Activated naive CD8-positive, alpha-beta T cell (primary cell): ENCODE data around the gene TMEM144.

Source experiments
- H3K27ac Mint-ChIP-seq: one replicate; pipeline ENCODE4 v1.8.0; 2021; ENCODE audit warnings: mixed read lengths
- H3K27me3 Mint-ChIP-seq: one replicate; pipeline ENCODE4 v1.8.0; 2021; ENCODE audit warnings: mixed read lengths
- H3K36me3 Mint-ChIP-seq: one replicate; pipeline ENCODE4 v1.8.0; 2021; ENCODE audit warnings: mixed read lengths
- H3K4me1 Mint-ChIP-seq: one replicate; pipeline ENCODE4 v1.8.0; 2021; ENCODE audit warnings: low read depth, mixed read lengths
- H3K4me3 Mint-ChIP-seq: one replicate; pipeline ENCODE4 v1.8.0; 2021; ENCODE audit warnings: mild to moderate bottlenecking, mixed read lengths
- H3K9me3 Mint-ChIP-seq: one replicate; pipeline ENCODE4 v1.8.0; 2021; ENCODE audit warnings: low read depth, mixed read lengths

The TMEM144 gene

DNA sequence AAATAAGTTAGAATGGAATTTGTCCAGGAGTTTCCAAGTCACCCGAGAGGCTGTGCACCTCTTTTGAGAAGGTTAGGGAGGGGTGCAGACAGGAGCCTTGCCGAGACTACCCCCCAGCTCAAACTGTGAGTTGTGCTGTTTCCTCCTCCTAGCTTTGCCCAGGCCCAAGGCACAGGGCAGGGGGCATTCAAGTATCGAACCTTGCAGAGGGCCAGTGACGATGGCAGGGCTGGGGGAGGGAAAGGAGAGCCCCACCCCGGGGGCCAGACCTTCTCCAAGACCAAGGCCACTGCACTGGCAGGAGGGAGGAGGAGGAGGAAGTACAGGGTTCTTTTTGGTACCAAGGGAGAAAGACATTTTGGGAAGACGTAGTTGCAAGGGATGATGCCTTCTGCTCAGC is 80.6 kb downstream of the TMEM144 start:
- Mint-ChIP-seq H3K27me3 (peaks cover 1% of the 10 kb centered on the region), H3K4me3 (no peak overlapping the region), H3K27ac (no peak overlapping the region), H3K9me3 (peaks cover 3% of the 10 kb centered on the region), H3K4me1 (no peaks in the 10 kb centered on the region), H3K36me3 (no peaks in the 10 kb centered on the region)

DNA sequence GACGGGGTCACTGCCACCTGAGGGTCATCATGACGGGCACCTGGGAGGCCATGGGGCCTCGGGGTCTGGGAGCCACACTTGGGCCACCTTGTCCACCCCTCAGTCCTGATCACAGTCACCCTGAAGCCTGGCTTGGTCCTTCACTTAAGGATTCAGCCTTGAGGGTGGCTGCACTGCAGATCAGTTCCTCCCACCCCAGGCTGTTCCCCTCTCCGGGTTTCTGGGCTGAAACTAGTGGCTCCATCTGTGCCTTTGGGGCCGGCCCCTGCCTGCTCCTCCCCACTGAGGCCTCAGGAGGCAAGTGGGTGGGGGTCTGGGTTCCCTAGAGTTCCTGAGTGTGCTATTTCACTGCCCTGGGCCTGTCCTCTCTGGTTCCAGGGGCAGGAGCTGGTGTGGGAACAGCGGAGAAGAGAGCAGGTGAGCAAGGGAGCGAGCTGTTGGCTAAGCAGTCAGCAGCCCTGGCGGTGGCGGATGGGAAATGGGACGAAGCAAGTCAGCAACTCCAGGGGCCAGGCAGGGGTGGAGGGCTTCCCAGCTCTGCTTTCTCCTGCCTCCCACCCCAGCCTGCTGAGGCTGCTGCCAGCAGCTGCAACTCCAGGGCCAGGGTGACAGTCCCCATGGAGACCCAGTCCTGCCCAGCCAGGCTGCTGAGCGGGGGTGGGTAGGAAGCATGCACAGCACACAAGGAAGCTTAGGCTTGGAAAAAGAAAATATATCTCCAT is 81.2 kb downstream of the TMEM144 start:
- no peaks in the 10 kb centered on the region for H3K36me3 Mint-ChIP-seq
- peaks cover 3% of the 10 kb centered on the region for H3K9me3 Mint-ChIP-seq
- H3K27me3 Mint-ChIP-seq, result peaks cover 1% of the 10 kb centered on the region
- no peaks in the 10 kb centered on the region for H3K4me1 Mint-ChIP-seq
- H3K4me3 Mint-ChIP-seq, result no peak overlapping the region
- H3K27ac Mint-ChIP-seq, result no peak overlapping the region

DNA sequence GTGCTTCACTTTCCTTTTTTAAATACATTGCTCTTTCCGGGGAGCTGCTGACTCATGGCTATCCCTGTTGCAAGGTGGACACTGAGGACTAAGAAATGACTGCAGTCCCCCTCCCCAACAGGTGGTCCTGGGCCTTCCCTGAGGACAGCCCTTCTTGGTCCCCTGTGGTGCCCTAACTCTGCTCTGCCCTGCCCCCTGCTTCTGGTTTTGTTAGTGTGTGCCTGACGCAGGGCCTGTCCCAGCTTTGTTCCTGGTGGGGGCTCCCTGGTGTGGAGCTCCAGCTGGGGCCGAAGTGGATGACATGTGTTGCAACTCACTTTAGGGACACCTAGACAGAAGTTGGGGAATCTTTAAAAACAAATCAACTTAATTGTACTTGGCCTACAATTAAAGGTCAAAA is 81.9 kb downstream of the TMEM144 start:
- Mint-ChIP-seq H3K27ac (no peak overlapping the region), H3K27me3 (peaks cover 1% of the 10 kb centered on the region), H3K4me3 (no peak overlapping the region), H3K9me3 (peaks cover 3% of the 10 kb centered on the region), H3K4me1 (no peaks in the 10 kb centered on the region), H3K36me3 (no peaks in the 10 kb centered on the region)

DNA sequence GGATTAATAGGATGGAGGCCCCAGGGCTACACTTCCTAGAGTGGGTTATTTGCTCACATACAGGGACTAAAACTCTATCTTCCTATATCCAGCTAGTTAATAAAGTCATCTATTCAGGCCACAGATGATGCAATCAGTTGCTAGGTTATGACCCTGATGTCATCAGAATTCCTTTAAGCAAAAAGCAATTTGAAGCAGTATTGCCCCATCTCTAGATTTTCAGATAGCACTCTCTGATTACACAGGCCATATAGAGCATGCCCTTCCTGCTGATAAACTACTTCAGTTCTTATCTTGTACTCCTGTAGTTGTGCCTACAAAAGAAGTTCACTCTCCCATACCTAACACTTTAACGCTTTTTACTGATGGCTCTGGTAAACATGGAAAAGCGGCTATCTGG is 84.8 kb downstream of the TMEM144 start:
- H3K4me3 Mint-ChIP-seq, result no peak overlapping the region
- no peak overlapping the region for H3K27ac Mint-ChIP-seq
- H3K27me3 Mint-ChIP-seq, result peaks cover 1% of the 10 kb centered on the region
- no peaks in the 10 kb centered on the region for H3K36me3 Mint-ChIP-seq
- no peaks in the 10 kb centered on the region for H3K4me1 Mint-ChIP-seq
- H3K9me3 Mint-ChIP-seq, result peaks cover 3% of the 10 kb centered on the region

DNA sequence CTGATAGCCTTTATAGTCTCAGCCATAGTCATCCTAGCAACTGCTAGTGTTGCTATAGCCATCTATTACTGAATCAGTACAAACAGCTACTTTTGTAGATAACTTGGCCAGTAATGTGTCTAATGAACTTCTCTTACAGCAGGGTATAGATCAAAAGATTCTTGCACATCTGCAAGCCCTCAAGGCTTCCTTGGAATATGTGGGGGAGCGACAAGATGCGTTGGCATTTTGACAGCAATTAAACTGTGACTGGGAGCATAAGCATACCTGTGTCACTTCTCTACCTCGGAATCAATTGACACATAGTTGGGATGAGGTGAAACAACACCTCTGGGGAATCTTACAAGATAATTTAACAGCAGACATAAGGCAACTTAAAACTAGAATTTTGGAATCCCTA is 87.6 kb downstream of the TMEM144 start:
- H3K27me3 Mint-ChIP-seq, result no peaks in the 10 kb centered on the region
- H3K4me3 Mint-ChIP-seq, result no peak overlapping the region
- H3K27ac Mint-ChIP-seq, result no peak overlapping the region
- H3K4me1 Mint-ChIP-seq, result no peaks in the 10 kb centered on the region
- peaks cover 3% of the 10 kb centered on the region for H3K9me3 Mint-ChIP-seq
- no peaks in the 10 kb centered on the region for H3K36me3 Mint-ChIP-seq

DNA sequence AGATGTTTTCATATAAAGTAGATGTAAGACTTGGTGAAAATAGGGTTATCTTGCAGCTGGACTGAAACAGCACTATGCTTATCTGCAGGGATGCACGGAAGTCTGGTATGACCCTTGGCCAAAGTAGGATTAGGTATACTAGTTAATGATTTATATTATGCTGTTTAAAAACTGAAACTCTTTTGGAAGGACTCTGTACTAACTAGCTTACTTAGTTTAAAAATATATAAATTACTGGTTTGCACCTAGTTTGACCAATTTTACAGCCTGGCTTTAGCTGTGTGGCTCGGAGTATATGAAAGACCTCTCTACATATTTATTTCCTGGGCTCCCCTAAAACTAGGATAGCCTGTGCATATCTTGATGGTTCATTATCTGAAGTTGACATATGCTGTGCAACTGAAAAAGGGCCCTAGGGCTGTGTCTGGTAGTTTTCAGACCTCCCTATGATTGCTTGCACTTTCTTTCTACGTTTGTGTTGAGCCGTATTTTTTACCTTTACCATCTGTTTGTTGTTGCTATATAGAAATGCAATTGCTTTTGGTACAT is 89.2 kb downstream of the TMEM144 start:
- Mint-ChIP-seq H3K9me3 (no peaks in the 10 kb centered on the region), H3K4me1 (no peaks in the 10 kb centered on the region)

DNA sequence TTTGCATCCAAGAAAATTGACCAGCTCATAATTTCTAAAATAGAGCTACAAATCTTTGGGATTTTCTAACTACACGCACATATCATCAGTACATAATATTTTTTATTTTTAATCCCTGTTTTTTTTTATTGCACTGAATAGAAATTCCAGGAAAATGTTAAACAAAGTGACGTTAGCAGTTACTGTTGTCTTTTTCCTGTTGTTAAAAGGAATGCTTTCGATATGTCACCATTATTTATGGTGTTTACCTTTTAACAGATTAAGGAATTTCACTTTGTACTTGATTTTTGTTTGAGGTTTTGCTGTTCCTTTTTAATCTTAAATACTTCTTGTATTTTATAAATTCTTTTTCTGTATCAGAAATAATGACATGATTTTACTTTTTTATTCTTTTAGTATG is 89.7 kb downstream of the TMEM144 start:
- Mint-ChIP-seq H3K4me3 (no peak overlapping the region), H3K27me3 (no peaks in the 10 kb centered on the region), H3K27ac (no peak overlapping the region), H3K9me3 (no peaks in the 10 kb centered on the region), H3K4me1 (no peaks in the 10 kb centered on the region), H3K36me3 (no peaks in the 10 kb centered on the region)

More for the DNA sequence above, 89.2 kb downstream of the TMEM144 start:
- Mint-ChIP-seq H3K4me3 (no peak overlapping the region), H3K27me3 (no peaks in the 10 kb centered on the region), H3K27ac (no peak overlapping the region), H3K36me3 (no peaks in the 10 kb centered on the region)

DNA sequence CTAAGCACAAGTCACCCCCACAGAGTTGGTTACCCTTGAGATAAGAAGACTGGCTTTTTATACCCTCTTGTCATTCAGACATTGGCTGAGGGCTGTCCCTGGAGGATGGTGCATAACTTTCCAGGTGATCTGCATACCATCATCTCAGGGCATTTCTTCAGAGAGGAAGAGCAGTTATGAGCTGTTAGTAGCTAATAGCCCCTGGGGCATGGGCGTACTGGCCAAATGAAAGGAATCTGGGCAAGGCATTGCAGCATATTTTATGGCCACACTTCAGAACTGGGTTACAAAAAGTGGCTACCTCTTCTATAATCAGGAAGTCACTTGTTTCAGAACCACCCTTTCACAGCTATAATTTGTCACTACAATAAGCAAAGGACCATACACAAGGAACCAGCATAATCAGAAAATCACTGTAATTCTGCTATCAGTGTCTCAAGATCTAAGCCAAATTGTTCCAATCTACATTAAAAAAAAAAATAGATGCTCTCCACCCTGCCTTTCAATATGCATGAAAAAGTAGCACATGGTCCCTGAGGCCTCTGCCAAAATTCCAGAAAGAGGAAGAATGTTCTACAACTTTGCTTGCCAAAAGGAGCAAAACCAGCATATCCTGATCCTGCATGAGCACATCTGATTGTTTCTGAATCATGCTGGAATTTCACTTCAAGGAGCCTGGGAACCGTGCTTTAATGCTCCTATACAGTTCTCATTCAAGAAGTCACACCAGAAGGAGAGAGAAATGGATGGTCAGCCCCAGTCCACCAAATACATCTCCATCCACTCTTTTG is 92.0 kb downstream of the TMEM144 start:
- Mint-ChIP-seq H3K27me3 (no peaks in the 10 kb centered on the region), H3K4me1 (no peaks in the 10 kb centered on the region), H3K4me3 (no peak overlapping the region), H3K9me3 (no peaks in the 10 kb centered on the region), H3K36me3 (no peaks in the 10 kb centered on the region), H3K27ac (no peak overlapping the region)

DNA sequence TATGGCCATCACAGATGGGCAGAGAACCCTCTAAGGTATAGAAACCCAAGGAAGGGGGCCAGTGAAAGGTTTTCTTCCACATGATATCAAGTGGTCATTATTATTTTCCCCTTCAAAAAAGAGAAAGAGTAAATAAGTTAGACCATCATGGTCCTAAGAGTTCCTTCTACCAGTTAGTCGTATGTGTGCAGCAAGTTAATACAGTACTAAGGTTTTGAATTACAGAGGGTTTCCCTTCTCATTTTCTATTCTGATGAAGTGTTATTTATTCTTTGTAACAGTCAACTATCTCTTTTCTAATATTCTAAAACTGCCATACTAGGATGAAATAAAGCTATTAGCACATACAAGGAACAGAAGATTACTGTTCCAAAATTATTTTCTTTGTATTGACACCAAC is 94.4 kb downstream of the TMEM144 start:
- Mint-ChIP-seq H3K27ac (no peak overlapping the region), H3K9me3 (peaks cover 7% of the 10 kb centered on the region), H3K4me3 (no peak overlapping the region)

More for the DNA sequence above, 94.4 kb downstream of the TMEM144 start:
- H3K4me1 Mint-ChIP-seq, result no peaks in the 10 kb centered on the region
- no peaks in the 10 kb centered on the region for H3K27me3 Mint-ChIP-seq
- no peaks in the 10 kb centered on the region for H3K36me3 Mint-ChIP-seq
